HK-2 (cell line): ENCODE results near the gene TRIO.
A peak's percentile ranks its signal among the peaks of the same experiment; 100 is the strongest.
"Not testable (repeated sequence)": the region's sequence is repeated elsewhere in the genome, so short reads cannot be mapped to it uniquely, and the experiment has no call there.

Experiments
- DNase-seq: peaks from one replicate; pipeline ENCODE4 v3.0.0-alpha.2; 2018; ENCODE audit not compliant: unreplicated experiment

Gene TRIO

GRCh38 chr5:14142827-14143545 lies at the start of gene TRIO:
TSS of gene TRIO (plus strand) at chr5:14143342. CDS start at chr5:14143726, 384 bp downstream.
- DNase-seq: peak; percentile 95

GRCh38 chr5:14097380-14097779 lies 45.8 kb upstream of the TRIO start:
- not testable (repeated sequence) for DNase-seq

DNA sequence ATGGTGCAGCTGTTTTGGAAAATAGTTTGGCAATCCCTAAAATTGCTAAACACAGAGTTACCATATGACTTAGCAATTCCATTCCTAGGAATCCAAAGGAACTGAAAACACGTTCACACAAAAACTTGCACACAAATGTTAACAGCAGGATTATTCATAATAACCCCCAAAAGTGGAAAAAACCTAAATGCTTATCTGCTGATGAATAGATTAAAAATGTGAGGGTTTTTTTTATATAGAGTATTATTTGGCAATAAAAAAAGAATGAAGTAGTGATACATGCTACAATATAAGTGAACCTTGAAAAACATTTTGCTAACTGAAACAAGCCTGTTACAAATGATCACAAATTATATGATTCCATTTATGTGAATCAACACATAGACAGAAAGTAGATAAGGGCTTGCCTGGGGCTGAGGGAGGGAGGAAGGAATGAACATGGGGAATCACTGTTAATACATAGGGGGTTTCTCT lies 45.1 kb upstream of the TRIO start:
- no peak for DNase-seq

- no peak for DNase-seq
Observed at GRCh38 chr5:14100281-14100680, 42.9 kb upstream of the TRIO start.

- no peak for DNase-seq
Observed at GRCh38 chr5:14101922-14102321, 41.2 kb upstream of the TRIO start.

DNA sequence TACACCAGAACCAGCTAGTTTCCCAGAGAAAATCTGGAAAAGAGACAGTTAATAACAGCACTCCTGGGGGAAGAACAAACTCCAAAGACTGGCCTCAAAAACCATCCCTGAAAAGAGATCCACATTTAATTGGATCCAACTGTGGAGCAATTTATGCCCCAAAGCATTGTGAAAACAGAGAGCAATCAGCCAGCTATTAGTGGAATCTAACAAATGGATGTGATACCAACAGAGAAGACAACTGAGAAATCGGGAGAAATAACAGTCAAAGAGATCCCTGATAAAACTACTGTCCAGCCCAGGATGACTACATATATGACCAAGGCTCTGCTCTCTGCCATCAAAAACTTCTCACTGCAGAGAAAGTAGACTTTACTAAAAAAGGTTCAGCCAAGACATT lies 40.5 kb upstream of the TRIO start:
- DNase-seq: no peak

DNA sequence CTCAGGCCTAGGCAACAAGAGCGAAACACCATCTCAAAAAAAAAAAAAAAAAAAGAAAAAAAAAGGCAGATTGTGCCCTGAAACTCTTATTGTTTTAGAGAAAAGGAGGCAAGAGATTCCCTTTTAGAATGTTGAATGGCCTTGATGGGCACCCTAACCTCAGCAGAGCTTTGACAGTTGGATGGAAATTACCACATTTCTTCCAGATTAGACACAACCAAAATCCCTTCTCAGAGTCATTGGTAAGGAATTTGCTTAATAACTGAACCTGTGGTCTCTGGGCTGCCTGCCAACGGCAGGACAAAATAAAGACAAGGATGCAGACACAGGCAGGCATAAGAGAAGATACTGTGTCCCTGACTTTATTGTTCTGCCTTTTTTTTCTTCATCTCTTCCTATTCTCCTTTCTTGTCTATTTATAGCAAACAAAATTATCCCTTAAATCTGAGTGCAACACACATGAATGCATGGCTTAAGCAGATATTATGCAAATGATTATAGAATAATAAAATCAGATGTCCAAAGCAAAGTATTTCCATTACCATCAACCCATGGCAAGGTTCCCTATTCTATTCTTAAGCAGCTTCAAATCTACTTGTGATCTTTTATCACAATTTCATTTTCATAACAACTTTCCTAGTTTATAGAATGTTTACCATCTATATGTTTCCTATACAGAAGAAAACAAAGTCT lies 37.3 kb upstream of the TRIO start:
- peak; percentile 73 for DNase-seq

DNA sequence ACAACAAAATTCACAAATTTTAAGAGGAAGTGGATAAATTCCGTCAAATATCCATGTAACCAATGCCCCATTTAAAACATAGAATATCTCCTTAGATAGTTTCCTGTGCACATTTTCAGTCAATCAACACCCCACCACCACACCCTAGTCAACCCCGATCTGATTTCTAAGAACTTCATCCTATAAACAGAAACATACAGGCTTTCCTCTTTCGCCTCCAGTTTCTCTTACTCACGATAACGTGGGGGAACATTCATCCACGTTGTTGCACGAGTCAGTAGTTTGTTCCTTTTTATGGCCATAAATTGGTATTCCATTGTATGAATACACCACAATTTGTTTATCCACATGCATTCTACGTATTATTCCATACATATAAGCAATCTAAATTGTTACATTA lies 35.6 kb upstream of the TRIO start:
- DNase-seq: no peak

GRCh38 chr5:14108170-14108996 lies 34.8 kb upstream of the TRIO start:
- peak; percentile 15 for DNase-seq

DNA sequence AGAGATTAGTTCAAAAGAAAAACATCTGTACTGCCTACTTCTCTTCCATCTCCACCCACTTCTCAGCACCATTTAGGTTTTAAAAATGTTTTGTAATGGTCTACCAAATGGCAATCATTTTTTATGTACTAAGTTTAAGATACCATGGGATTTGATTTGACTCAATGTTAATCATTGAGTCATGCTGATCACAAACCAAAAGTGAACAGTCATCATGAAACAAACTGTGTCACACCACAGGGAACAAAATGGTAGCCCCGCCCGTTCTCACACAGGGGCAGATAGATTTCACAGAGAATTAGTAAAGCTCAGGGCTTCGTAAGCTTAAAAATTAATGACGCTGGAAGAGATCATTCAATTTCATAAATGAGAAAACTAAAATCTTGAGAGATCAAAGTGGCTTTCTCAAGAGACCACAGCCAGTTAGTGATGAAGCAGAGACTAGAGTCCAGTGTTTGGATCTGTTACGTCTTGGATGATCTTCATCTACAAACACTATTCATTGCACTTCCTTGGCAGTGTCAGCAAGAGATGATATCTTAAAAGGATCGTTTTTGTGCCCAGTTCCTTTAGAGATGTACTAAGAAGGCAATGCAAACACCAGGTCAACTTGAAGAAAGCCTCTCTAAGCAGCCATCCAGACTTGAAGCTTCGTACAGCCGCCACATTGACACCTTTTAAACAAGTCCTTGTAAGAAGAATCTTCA lies 33.9 kb upstream of the TRIO start:
- peak; percentile 16 for DNase-seq

- no peak for DNase-seq
Observed at GRCh38 chr5:14109771-14110170, 33.4 kb upstream of the TRIO start.

GRCh38 chr5:14110196-14110595 lies 32.9 kb upstream of the TRIO start:
- DNase-seq: no peak

DNA sequence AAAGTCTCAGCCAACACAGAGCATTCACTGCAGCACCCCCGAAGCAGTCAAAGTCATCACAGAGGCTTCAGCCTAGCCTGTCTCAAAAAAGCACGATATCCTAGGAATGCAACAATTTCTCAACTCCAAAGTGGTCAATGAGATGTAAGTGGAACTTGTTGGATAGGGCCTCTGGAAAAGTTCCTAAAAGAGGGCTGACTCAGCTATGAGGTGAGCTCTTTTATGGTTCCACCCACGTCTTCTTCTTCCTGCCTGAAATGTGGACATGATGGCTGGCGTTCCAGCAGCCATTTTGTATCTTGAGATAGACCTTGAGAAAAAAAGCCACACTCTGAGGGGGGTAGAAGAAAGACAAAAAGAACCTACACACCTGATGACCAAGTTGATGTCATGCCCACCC lies 32.5 kb upstream of the TRIO start:
- DNase-seq: peak; percentile 5

- DNase-seq: no peak
Observed at GRCh38 chr5:14112998-14113652, 30.0 kb upstream of the TRIO start.

GRCh38 chr5:14114615-14115251 lies 28.4 kb upstream of the TRIO start:
- DNase-seq: no peak

DNA sequence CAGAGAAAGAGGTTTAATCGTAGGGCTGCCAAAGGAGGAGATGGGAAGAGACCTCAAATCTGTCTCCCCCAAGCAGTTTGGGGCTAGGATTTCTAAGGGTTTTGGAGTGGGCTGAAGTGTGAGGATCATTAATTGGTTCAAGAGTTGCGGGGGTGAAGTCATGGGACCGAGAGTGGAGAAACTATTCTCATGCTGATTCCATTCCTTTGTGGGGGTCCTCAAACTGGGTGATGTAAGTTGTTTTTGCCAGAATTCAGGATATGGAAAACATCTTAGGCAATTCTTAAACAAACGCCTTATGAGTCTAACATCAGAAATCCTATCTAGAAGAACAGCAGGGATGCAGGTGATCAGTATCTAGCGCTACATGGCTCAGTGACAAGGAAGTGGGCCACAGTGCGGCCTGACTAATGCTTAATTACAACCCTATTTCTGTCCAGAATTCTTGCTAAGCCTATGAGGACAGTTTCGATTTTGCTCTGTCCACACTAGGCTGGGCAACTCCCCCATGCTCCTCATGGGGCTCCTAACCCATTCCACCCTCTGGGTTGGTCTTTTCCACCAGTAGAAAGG lies 27.7 kb upstream of the TRIO start:
- no peak for DNase-seq

- no peak for DNase-seq
Observed at GRCh38 chr5:14118551-14119320, 24.4 kb upstream of the TRIO start.

DNA sequence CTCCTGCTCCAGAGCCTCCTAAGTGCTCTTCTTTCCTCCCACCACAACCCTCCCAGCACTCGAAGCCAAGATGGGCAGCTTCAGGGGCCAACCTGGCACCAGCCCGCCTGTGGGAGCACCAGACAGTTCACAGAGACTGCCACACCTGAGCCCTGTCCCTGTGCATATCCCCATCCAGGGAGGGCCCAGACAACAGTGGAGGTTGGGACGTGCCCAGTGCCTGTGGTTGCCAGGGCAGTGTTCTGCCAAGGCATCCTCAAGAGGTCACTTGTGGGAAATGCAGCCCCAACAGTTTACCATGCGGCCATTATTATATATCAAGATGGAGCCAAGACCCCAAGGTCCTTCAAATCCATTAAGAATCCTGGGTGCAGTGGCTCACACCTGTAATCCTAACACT lies 23.0 kb upstream of the TRIO start:
- no peak for DNase-seq

DNA sequence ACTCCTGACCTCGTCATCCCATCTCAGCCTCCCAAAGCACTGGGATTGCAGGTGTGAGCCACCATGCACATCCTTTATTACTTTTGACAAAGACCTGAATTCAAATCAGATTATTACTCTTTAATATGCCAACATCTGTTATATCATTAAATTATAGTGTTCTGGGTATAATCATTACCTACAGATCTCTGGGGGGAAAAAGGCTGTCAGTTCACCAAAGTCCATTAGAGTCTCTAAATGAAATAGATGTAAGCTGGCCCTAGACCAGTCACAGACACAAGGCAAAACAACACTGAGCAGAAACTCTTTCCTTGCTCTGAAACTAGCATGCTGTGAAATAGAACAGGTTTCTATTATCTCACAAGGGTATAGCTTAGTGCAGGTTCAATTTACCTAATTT lies 21.6 kb upstream of the TRIO start:
- DNase-seq: no peak

DNA sequence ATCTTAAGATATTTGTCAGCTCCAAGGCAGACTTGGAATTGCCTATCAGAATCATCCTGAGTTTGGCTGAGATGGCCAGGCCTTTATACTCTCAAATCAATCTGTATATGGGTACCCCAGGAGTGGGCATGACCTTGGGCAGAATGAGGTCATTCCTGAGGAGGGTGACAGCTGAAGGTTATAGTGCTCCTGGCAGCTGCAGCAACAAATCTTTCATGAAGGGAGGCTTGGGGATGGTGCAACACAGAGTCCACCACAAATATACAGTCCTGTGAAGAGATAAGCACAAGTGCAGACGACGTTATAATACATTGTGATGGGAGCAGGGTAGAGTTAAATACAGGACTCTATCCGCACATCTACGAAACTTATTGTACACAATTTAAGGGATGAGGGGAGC lies 21.1 kb upstream of the TRIO start:
- DNase-seq: no peak
